Mucosa of stomach (tissue), 1 donor: ENCODE data around the gene TMEM269.

ENCODE experiments used
- H3K27me3 ChIP-seq: one replicate; pipeline ENCODE4 v1.7.0; 2013; ENCODE audit warnings: mild to moderate bottlenecking, low read length; ENCODE audit not compliant: control insufficient read depth, insufficient read depth
- H3K36me3 ChIP-seq: one replicate; pipeline ENCODE4 v1.7.0; 2013; ENCODE audit warnings: low read length; ENCODE audit not compliant: control insufficient read depth, insufficient read depth
- H3K4me1 ChIP-seq: one replicate; pipeline ENCODE4 v1.7.0; 2013; ENCODE audit warnings: mild to moderate bottlenecking, low read length; ENCODE audit not compliant: control insufficient read depth, insufficient read depth
- H3K4me3 ChIP-seq: one replicate; pipeline ENCODE4 v1.7.0; 2013; ENCODE audit warnings: low read length
- H3K9ac ChIP-seq: one replicate; pipeline ENCODE4 v1.7.0; 2013; ENCODE audit warnings: mild to moderate bottlenecking, low read length, moderate library complexity
- H3K9me3 ChIP-seq: one replicate; pipeline ENCODE4 v1.7.0; 2013; ENCODE audit warnings: mild to moderate bottlenecking, low read length, moderate library complexity; ENCODE audit not compliant: control insufficient read depth
- donor health status: Pancreatic carcinoma.

The TMEM269 gene

GRCh38 chr1:42784946-42785693 is at the start of gene TMEM269:
TMEM269 (plus strand) TSS chr1:42784991; CDS start chr1:42789894, 4,903 bp downstream.
- H3K4me1 ChIP-seq, result peaks cover 7% of the 10 kb centered on the region
- H3K9me3 ChIP-seq, result no peaks in the 10 kb centered on the region
- no peak within 1 kb of the TSS for H3K4me3 ChIP-seq
- peak within 1 kb of the TSS; percentile 42 for H3K9ac ChIP-seq
- H3K27me3 ChIP-seq, result peaks cover 13% of the 10 kb centered on the region
- H3K36me3 ChIP-seq, result no peaks in the 10 kb centered on the region

GRCh38 chr1:42735056-42735455 is 49.7 kb upstream of the TMEM269 start:
- no peaks in the 10 kb centered on the region for H3K27me3 ChIP-seq
- no peaks in the 10 kb centered on the region for H3K9me3 ChIP-seq
- H3K36me3 ChIP-seq, result no peaks in the 10 kb centered on the region
- no peak overlapping the region for H3K9ac ChIP-seq
- no peak overlapping the region for H3K4me3 ChIP-seq
- H3K4me1 ChIP-seq, result peaks cover 18% of the 10 kb centered on the region

GRCh38 chr1:42735477-42736105 is 49.2 kb upstream of the TMEM269 start:
- no peak overlapping the region for H3K9ac ChIP-seq

GRCh38 chr1:42736152-42736551 is 48.6 kb upstream of the TMEM269 start:
- Histone ChIP-seq H3K9me3 (no peaks in the 10 kb centered on the region), H3K9ac (no peak overlapping the region), H3K4me1 (peaks cover 22% of the 10 kb centered on the region), H3K4me3 (no peak overlapping the region), H3K27me3 (no peaks in the 10 kb centered on the region), H3K36me3 (no peaks in the 10 kb centered on the region)

More at GRCh38 chr1:42735477-42736105, 49.2 kb upstream of the TMEM269 start:
- no peak overlapping the region for H3K4me3 ChIP-seq
- no peaks in the 10 kb centered on the region for H3K9me3 ChIP-seq
- no peaks in the 10 kb centered on the region for H3K27me3 ChIP-seq
- no peaks in the 10 kb centered on the region for H3K36me3 ChIP-seq
- H3K4me1 ChIP-seq, result peaks cover 22% of the 10 kb centered on the region

- Histone ChIP-seq H3K9ac (no peak overlapping the region), H3K9me3 (no peaks in the 10 kb centered on the region), H3K4me1 (peaks cover 22% of the 10 kb centered on the region), H3K4me3 (no peak overlapping the region), H3K27me3 (no peaks in the 10 kb centered on the region), H3K36me3 (no peaks in the 10 kb centered on the region)
Observed at GRCh38 chr1:42736571-42737200, 48.1 kb upstream of the TMEM269 start.

GRCh38 chr1:42737257-42737656 is 47.5 kb upstream of the TMEM269 start:
- H3K9ac ChIP-seq, result no peak overlapping the region
- H3K4me3 ChIP-seq, result no peak overlapping the region

GRCh38 chr1:42737986-42738677 is 46.7 kb upstream of the TMEM269 start:
- H3K36me3 ChIP-seq, result no peaks in the 10 kb centered on the region
- peaks cover 22% of the 10 kb centered on the region for H3K4me1 ChIP-seq

More at GRCh38 chr1:42737257-42737656, 47.5 kb upstream of the TMEM269 start:
- Histone ChIP-seq H3K27me3 (no peaks in the 10 kb centered on the region), H3K36me3 (no peaks in the 10 kb centered on the region), H3K4me1 (peaks cover 22% of the 10 kb centered on the region), H3K9me3 (no peaks in the 10 kb centered on the region)

GRCh38 chr1:42738678-42739226 is 46.0 kb upstream of the TMEM269 start:
- H3K4me1 ChIP-seq, result peaks cover 22% of the 10 kb centered on the region
- H3K9me3 ChIP-seq, result no peaks in the 10 kb centered on the region
- no peak overlapping the region for H3K4me3 ChIP-seq
- no peaks in the 10 kb centered on the region for H3K36me3 ChIP-seq
- H3K27me3 ChIP-seq, result no peaks in the 10 kb centered on the region
- no peak overlapping the region for H3K9ac ChIP-seq

More at GRCh38 chr1:42737986-42738677, 46.7 kb upstream of the TMEM269 start:
- Histone ChIP-seq H3K27me3 (no peaks in the 10 kb centered on the region), H3K9ac (no peak overlapping the region), H3K9me3 (no peaks in the 10 kb centered on the region), H3K4me3 (no peak overlapping the region)

GRCh38 chr1:42739753-42740700 is 44.8 kb upstream of the TMEM269 start, which contains the start of gene CLDN19:
CLDN19 (minus strand) TSS chr1:42740236; CDS start chr1:42740063, 173 bp downstream.
- H3K9ac ChIP-seq, result no peak within 1 kb of the TSS
- no peaks in the 10 kb centered on the region for H3K9me3 ChIP-seq
- no peaks in the 10 kb centered on the region for H3K27me3 ChIP-seq
- no peak within 1 kb of the TSS for H3K4me3 ChIP-seq
- H3K36me3 ChIP-seq, result no peaks in the 10 kb centered on the region
- H3K4me1 ChIP-seq, result peaks cover 22% of the 10 kb centered on the region

GRCh38 chr1:42740851-42741580 is 43.8 kb upstream of the TMEM269 start:
- Histone ChIP-seq H3K27me3 (no peaks in the 10 kb centered on the region), H3K4me1 (peaks cover 15% of the 10 kb centered on the region), H3K9me3 (no peaks in the 10 kb centered on the region), H3K9ac (no peak overlapping the region), H3K4me3 (no peak overlapping the region), H3K36me3 (no peaks in the 10 kb centered on the region)
